ENCODE results near the gene PER2.

DNA sequence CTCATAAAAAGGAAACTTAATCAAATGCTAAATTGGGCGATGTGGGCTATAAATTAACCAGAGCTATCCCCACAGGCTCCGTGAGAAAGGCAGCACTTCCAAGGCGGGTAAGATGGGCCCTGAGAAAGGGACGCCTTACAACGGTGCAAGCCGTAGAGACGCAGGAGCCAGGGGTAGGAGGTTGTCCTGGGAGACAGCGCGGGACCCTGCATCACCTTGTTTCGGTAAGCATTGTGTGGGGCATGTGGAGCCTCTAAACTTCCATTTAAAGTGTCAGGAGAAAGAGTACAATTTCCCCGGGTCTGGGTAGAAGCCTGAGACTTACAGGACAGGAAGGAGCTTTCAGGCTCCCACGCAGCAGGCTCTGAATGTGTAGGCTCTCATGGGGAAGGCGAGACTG lies 1.2 kb upstream of the PER2 start:
- TF ChIP-seq ZNF274 (IDR thresholded peaks at IDR 0.05; ENCODE audit: low read depth, low read length) (no peak), SUZ12 (IDR thresholded peaks at IDR 0.05; ENCODE audit: extremely low read depth, insufficient read depth, insufficient read length) (no peak), YY1 (IDR thresholded peaks at IDR 0.05; ENCODE audit: insufficient read depth, insufficient read length) (no peak)
